GM18907 (cell line): ENCODE results near the gene COL17A1.
A peak's percentile ranks its signal among the peaks of the same experiment; 100 is the strongest.

Source experiments
- ATAC-seq: cut with Tn5 transposase; IDR thresholded peaks from one replicate; pipeline ENCODE4 v1.9.1; 2021; ENCODE audit warnings: mild to moderate bottlenecking, moderate library complexity; ENCODE audit not compliant: unreplicated experiment

The COL17A1 gene

DNA sequence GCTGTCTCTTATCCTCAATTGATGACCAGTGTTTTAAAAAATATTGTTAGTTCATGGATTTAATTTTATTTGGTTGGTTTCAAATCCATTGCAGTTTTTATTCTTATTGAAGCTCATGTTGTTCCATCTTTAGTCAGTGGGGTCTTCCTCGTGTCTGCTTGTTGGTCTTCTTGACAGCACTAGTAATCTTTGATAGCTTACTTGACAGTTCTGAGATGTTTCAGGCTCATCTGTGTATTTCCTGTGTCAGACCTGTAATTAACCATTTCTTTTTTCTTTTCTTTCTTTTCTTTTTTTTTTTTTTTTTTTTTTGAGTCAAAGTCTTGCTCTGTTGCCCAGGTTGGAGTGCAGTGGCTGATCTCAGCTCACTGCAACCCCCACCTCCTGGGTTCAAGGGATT lies 90.5 kb downstream of the COL17A1 start:
- no peak for ATAC-seq

DNA sequence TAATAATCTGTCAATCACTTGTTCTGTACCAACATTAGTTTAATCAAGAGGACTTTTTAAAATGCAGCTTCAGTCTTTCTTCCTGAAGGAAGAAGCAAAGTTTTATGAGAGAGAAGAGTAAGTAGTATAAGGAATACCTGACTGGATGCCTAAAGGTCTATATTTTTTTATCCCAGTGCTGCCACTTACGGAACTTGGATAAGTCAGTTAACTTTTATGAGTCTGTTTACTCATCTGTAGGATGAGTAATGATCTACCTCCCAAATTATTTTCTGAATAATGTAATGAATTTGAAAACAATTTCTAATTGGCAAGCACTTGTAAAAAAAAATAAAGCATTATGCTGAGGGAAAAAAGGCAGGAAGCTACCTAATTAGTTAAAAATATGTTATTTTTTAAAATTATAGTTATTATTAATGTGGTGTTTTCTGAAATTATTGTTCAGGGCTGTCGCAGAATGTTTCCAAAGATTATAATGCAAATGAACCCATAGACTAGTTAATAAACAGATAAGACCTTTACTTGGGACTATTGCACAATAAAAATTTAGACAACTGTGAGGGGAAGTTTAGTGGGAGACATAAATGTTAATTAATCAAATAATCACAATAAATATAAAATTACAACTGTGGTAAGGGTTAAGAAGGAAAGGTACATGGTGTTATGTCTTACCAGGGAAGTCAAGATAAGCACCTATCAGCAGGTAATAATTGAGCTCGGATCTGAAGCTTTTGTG lies 94.1 kb downstream of the COL17A1 start:
- ATAC-seq: no peak

DNA sequence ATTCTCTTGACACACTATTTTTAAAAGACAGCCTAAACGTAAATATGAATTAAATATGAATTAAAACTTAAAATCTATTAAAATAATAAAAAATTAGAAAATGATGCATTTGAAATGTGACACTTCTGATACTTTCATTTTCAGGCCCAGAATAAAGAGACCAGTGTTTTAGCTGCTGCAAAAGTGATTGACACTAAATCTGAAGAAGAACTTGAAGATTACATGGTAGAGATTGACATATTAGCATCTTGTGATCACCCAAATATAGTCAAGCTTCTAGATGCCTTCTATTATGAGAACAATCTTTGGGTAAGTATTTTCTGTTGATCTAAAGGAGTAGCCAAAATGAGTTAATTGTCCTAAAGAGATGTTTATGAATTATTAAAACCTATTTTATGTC lies 95.1 kb downstream of the COL17A1 start:
- ATAC-seq: no peak

DNA sequence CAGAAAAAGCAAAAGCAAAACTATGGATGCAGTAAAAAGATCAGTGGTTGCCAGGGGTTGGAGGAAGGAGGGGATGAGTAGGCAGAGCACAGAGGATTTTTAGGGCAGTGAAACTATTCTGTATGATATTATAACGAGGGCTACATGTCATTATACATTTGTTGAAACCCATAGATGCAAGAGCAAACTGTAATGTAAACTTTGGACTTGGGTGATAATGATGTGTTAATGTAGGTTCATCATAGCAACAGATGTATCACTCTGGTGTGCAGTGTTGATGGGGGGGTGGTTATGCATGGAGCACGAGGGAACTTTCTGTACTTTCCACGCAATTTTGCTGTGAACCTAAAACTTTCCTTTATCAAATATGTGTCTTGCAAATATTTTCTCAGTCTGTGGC lies 95.6 kb downstream of the COL17A1 start:
- ATAC-seq: no peak

DNA sequence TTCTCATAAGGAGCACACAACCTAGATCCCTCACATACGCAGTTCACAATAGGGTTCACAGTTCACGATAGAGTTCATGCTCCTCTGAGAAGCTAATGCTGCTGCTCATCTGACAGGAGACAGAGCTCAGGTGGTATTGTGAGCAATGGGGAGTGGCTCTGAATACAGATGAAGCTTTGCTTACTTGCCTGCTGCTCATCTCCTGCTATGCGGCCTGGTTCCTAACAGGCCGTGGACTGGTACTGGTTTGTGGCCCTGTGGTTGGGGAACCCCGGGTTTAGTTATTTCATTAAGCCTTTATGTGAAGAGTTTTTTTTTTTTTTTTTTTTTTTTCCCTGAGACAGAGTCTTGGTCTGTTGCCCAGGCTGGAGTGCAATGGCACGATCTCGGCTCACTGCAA lies 99.3 kb downstream of the COL17A1 start:
- no peak for ATAC-seq

DNA sequence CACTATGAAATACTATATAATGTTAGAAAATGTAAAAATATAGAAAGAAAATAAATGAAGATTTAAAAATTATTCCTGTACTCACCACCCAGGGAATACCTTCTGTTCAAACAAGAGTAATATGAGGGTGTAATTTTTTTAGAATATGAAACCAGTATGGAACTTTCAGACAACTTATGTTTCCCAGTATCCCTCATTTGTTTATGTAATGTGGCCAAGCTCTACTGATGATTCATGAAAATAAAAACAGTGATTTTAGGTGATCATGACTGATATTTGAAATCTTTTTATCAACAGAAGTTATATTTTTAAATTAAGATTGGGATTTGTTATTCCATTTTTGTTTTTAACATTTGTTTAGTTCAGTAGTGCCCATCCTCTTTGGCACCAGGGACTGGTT lies 100.0 kb downstream of the COL17A1 start:
- ATAC-seq: no peak

DNA sequence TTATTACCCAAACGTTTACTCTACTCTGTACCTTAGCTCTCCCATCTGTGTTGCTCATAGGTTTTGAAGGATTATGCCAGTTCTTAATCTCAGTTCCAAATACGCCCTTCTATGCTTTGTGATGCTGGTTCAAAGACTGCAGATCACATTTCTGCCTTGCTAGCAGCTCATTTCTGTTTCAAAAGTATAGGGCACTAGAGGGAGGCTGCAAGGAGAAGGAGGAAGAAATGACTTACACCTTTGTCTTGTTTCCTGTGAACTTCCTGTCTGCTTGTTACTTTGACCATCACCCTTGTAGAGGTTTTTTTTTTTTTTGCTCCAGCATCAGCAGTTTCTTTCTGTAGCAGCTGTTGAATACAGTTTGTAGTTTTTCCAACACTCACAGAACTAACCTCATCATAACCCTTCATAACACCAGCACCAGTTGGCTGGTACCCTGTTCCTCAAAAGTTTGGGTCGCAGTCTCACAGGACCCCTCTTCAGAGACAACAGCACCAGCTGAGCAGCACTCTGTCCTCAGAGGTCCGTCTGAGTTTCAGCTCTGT lies 102.2 kb downstream of the COL17A1 start:
- ATAC-seq: peak; percentile 86

DNA sequence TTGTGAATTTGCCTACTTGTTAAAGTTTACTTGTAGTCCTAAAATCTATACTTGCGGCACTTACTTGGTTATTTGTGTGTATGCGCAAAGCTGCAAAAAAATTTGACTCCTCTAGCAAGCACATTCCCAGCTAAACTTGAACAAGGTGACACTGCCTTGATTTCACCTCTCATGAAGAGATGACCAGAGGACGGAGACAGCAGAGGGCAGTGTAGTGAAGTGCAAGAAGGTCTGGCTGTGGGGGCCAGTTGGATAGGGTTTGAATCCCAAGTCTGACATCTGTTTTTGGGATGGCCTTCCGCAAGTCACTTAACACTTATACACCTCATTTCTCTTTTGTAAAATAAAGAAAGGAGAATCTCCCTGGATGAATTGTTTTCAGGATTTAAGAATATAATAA lies 103.0 kb downstream of the COL17A1 start:
- no peak for ATAC-seq
